ENCODE results near the gene SCGB3A2.

- TF ChIP-seq CTCF (IDR thresholded peaks at IDR 0.05; ENCODE audit: poor library complexity) (no peak), EZH2 (IDR thresholded peaks at IDR 0.05; ENCODE audit: borderline replicate concordance) (no peak)
Measured at GRCh38 chr5:147832541-147832940, 46.0 kb upstream of the SCGB3A2 start.

Data from hepatocyte (in vitro differentiated cells).